IPS-20b (cell line): Measurements from ENCODE around the gene PFDN1.

Experiments
- H3K27ac ChIP-seq: one replicate; pipeline ENCODE4 v1.5.1; 2013; ENCODE audit warnings: low read length
- H3K27me3 ChIP-seq: 2 replicates; pipeline ENCODE4 v1.6.1; 2013; ENCODE audit warnings: mild to moderate bottlenecking, low read length, inconsistent platforms; ENCODE audit not compliant: insufficient read depth
- H3K36me3 ChIP-seq: 2 replicates; pipeline ENCODE4 v1.6.1; 2013; ENCODE audit warnings: low read depth, mild to moderate bottlenecking, inconsistent platforms, low read length, moderate library complexity; ENCODE audit not compliant: insufficient read depth
- H3K4me1 ChIP-seq: 2 replicates; pipeline ENCODE4 v1.6.1; 2013; ENCODE audit warnings: mild to moderate bottlenecking, control low read depth, inconsistent platforms, low read length, moderate library complexity; ENCODE audit not compliant: insufficient read depth
- H3K4me3 ChIP-seq: 2 replicates; pipeline ENCODE4 v1.5.1; 2013; ENCODE audit warnings: mild to moderate bottlenecking, low read length, inconsistent platforms
- H3K9ac ChIP-seq: 2 replicates; pipeline ENCODE4 v1.6.1; 2013; ENCODE audit warnings: low read depth, mild to moderate bottlenecking, inconsistent platforms, low read length, moderate library complexity
- H3K9me3 ChIP-seq: 2 replicates; pipeline ENCODE4 v1.6.1; 2013; ENCODE audit warnings: mild to moderate bottlenecking, low read depth, low read length, inconsistent platforms; ENCODE audit not compliant: insufficient read depth

PFDN1 gene

GRCh38 chr5:140267201-140267540 lies 35.7 kb downstream of the PFDN1 start:
- no peaks in the 10 kb centered on the region for H3K27me3 ChIP-seq
- no peak overlapping the region for H3K9ac ChIP-seq
- no peak overlapping the region for H3K27ac ChIP-seq
- H3K36me3 ChIP-seq = no peaks in the 10 kb centered on the region
- H3K9me3 ChIP-seq = no peaks in the 10 kb centered on the region
- no peak overlapping the region for H3K4me3 ChIP-seq
- H3K4me1 ChIP-seq = peaks cover 8% of the 10 kb centered on the region; the same call in 1 of the 2 replicates

DNA sequence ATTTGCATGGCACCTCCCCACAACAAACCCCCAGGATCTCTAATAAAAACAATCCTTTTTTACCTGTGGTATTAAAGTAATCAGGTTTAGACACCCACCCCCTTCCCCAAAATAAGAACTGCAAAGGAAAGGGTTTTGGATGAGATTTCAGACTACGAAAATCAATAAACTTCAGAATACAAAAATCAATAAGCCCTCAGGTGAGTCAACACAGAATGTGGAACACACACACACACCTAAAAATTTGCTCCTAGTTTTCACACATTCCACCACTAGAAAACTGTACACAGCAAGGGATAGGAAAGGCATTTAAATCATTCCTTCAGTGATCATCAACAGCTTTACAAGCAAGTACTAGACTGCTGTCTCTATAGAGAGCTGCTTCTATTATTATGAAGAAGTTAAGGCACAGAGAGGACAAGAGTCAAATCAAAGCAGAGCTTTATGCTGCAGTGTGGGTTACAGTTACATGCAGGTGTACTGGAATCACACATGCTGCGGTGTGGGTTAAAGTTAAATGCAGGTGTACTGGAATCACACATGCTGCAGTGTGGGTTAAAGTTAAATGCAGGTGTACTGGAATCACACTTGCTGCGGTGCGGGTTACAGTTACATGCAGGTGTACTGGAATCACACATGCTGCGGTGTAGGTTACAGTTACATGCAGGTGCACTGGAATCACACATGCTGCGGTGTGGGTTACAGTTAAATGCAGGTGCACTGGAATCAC lies 36.3 kb downstream of the PFDN1 start:
- Histone ChIP-seq H3K9me3 (no peaks in the 10 kb centered on the region), H3K9ac (no peak overlapping the region), H3K27me3 (no peaks in the 10 kb centered on the region), H3K36me3 (no peaks in the 10 kb centered on the region), H3K4me1 (peaks cover 8% of the 10 kb centered on the region; the same call in 1 of the 2 replicates), H3K4me3 (no peak overlapping the region), H3K27ac (no peak overlapping the region)

- H3K4me1 ChIP-seq = peaks cover 8% of the 10 kb centered on the region; the same call in 1 of the 2 replicates
- H3K9ac ChIP-seq = no peak overlapping the region
- no peaks in the 10 kb centered on the region for H3K9me3 ChIP-seq
- no peaks in the 10 kb centered on the region for H3K36me3 ChIP-seq
- H3K4me3 ChIP-seq = no peak overlapping the region
- H3K27ac ChIP-seq = no peak overlapping the region
- H3K27me3 ChIP-seq = no peaks in the 10 kb centered on the region
Observed at GRCh38 chr5:140265845-140266244, 37.1 kb downstream of the PFDN1 start.

GRCh38 chr5:140262839-140263238 lies 40.1 kb downstream of the PFDN1 start:
- Histone ChIP-seq H3K27ac (no peak overlapping the region), H3K4me1 (peaks cover 11% of the 10 kb centered on the region), H3K4me3 (no peak overlapping the region), H3K9ac (no peak overlapping the region), H3K27me3 (no peaks in the 10 kb centered on the region), H3K9me3 (no peaks in the 10 kb centered on the region), H3K36me3 (no peaks in the 10 kb centered on the region)

- H3K27ac ChIP-seq = no peak overlapping the region
Observed at GRCh38 chr5:140262221-140262620, 40.7 kb downstream of the PFDN1 start.

GRCh38 chr5:140261403-140262171 lies 41.3 kb downstream of the PFDN1 start:
- H3K4me3 ChIP-seq = no peak overlapping the region

More at GRCh38 chr5:140262221-140262620, 40.7 kb downstream of the PFDN1 start:
- Histone ChIP-seq H3K9me3 (no peaks in the 10 kb centered on the region), H3K4me3 (no peak overlapping the region), H3K9ac (no peak overlapping the region), H3K4me1 (peaks cover 7% of the 10 kb centered on the region), H3K36me3 (no peaks in the 10 kb centered on the region), H3K27me3 (no peaks in the 10 kb centered on the region)

DNA sequence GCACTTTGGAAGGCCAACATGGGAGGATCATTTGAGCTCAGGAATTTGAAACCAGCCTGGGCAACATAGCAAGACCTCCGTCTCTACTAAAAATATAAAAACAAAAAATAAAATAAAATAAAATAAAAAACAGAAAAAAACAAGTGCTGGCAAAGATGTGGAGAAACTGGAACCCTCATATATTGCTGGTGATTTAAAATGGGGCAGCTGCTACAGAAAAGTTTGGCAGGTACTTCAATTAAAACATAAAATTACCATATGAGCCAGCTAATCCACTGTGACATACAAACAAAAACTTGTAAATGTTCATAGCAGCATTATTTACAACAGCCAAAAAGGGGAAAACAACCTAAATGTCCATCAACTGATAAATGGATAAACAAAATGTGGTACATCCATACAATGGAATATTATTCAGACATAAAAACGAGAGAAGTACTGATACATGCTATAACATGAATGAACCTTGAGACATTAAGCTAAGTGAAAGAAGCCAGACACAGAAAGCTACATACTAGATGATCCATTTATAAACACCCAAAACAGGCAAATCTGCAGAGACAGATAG lies 42.7 kb downstream of the PFDN1 start:
- no peaks in the 10 kb centered on the region for H3K9me3 ChIP-seq
- peaks cover 4% of the 10 kb centered on the region for H3K4me1 ChIP-seq
- H3K9ac ChIP-seq = no peak overlapping the region
- H3K27ac ChIP-seq = no peak overlapping the region
- no peaks in the 10 kb centered on the region for H3K36me3 ChIP-seq
- no peaks in the 10 kb centered on the region for H3K27me3 ChIP-seq
- no peak overlapping the region for H3K4me3 ChIP-seq

More at GRCh38 chr5:140261403-140262171, 41.3 kb downstream of the PFDN1 start:
- H3K9ac ChIP-seq = no peak overlapping the region
- peaks cover 4% of the 10 kb centered on the region for H3K4me1 ChIP-seq
- H3K27me3 ChIP-seq = no peaks in the 10 kb centered on the region
- H3K36me3 ChIP-seq = no peaks in the 10 kb centered on the region
- no peaks in the 10 kb centered on the region for H3K9me3 ChIP-seq
- H3K27ac ChIP-seq = no peak overlapping the region

DNA sequence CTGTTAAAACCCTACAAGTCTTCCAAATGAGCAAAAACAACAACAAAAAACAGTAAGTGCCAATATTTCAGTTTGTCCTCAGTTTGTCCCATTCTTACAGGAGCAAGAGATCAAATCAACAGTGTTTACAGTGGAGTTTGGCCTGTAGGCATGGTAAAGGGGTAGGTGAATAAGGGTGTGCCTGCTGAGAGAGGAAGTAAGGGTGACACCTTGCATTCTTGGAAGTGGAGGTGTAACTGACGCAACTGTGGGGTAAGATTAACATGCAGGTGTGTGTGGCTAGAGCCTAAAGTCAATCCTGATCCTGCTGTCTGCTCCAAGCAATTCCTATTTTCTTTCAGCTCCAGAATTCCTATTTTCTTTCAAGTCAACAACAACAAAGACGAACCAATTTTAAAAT lies 43.4 kb downstream of the PFDN1 start:
- no peaks in the 10 kb centered on the region for H3K9me3 ChIP-seq
- H3K9ac ChIP-seq = no peak overlapping the region
- peaks cover 4% of the 10 kb centered on the region for H3K4me1 ChIP-seq
- no peaks in the 10 kb centered on the region for H3K36me3 ChIP-seq
- no peak overlapping the region for H3K4me3 ChIP-seq
- H3K27ac ChIP-seq = no peak overlapping the region
- H3K27me3 ChIP-seq = no peaks in the 10 kb centered on the region

DNA sequence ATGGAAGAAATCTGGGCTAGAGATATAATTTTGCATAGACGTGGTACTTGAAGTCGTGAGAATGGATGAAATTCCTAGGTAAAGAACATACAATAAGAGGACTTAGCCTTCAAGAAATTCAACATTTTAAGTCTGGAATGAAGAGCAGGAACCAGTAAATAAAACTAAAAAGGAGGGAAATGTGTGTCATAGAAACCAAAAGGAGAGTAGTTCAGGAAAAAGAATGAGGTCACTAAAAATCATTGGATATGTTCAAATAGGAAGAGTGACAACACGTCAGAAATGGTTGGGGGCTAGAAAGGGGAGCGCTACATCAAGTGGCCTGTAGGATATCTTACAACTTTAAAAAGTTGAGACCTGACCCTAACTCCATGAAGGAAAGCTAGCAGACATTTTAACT lies 44.0 kb downstream of the PFDN1 start:
- H3K4me3 ChIP-seq = no peak overlapping the region
- no peaks in the 10 kb centered on the region for H3K27me3 ChIP-seq
- no peaks in the 10 kb centered on the region for H3K36me3 ChIP-seq
- peaks cover 4% of the 10 kb centered on the region for H3K4me1 ChIP-seq
- no peak overlapping the region for H3K27ac ChIP-seq
- no peak overlapping the region for H3K9ac ChIP-seq
- no peaks in the 10 kb centered on the region for H3K9me3 ChIP-seq

- Histone ChIP-seq H3K4me3 (no peak overlapping the region), H3K9ac (no peak overlapping the region), H3K36me3 (no peaks in the 10 kb centered on the region), H3K27me3 (no peaks in the 10 kb centered on the region), H3K9me3 (no peaks in the 10 kb centered on the region), H3K4me1 (peaks cover 4% of the 10 kb centered on the region), H3K27ac (no peak overlapping the region)
Observed at GRCh38 chr5:140258016-140258415, 44.9 kb downstream of the PFDN1 start.

GRCh38 chr5:140256726-140257125 lies 46.2 kb downstream of the PFDN1 start:
- Histone ChIP-seq H3K4me3 (no peak overlapping the region), H3K27ac (no peak overlapping the region), H3K9me3 (no peaks in the 10 kb centered on the region), H3K4me1 (peaks cover 8% of the 10 kb centered on the region), H3K36me3 (no peaks in the 10 kb centered on the region), H3K27me3 (no peaks in the 10 kb centered on the region), H3K9ac (no peak overlapping the region)
